ENCODE measurements around the gene GPSM1.

The GPSM1 gene

GRCh38 chr9:136378170-136379002 is 51.0 kb downstream of the GPSM1 start:
- no peak for DNase-seq

DNA sequence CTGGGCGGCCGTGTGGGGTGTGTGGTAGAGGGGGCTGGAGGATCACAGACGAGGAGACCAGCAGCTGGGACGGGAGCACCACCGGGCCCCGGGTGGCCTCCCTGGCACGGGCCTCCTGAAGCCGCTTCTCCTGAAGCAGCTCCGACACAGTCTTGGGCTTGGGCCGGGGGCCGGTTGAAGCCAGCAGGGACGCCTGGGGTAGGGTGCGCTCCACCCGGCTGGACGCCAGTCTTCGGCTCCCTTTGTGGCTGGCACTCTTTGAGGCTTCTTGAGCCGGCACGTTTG is 51.6 kb downstream of the GPSM1 start:
- no peak for DNase-seq

DNA sequence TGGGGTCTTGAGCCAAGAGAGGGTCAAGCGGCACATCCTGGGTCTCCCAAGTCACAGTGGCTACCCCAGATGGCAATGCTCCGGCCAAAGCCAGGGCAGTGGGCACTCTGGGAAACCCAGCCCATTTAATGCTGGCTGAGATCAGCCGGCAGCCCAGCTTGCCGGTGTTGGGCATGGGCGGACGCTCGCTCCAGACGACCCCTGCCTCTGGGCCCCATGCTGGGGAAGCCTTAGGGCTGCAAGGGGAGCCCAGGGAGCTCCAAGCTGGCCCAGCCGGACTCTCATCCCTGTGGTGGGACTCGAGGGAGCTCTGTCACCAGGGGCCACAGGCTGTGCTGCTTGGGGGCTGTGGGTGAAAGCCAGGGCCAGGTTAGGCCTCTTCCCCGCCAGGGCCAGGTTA is 52.1 kb downstream of the GPSM1 start:
- DNase-seq = no peak

DNA sequence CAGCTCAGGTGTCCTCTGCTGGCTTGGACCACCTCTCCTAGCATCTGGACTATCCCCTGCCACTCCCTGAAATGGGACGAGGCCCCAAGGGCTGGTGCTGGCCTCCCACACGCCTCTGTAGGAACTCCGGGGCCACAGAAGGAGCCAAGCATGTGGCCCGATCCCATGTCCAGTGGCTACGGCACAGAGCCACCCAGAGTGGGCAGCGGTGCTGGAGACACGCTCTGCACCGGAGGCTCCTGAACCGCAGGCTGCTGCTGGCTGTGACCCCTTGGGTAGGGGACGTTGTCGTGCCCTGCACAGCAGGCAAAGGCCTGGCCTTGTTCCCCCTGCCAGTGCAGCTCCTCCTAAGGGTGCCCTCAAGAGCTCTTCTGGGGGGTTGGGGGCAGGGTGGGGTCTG is 52.6 kb downstream of the GPSM1 start:
- no peak for DNase-seq

DNA sequence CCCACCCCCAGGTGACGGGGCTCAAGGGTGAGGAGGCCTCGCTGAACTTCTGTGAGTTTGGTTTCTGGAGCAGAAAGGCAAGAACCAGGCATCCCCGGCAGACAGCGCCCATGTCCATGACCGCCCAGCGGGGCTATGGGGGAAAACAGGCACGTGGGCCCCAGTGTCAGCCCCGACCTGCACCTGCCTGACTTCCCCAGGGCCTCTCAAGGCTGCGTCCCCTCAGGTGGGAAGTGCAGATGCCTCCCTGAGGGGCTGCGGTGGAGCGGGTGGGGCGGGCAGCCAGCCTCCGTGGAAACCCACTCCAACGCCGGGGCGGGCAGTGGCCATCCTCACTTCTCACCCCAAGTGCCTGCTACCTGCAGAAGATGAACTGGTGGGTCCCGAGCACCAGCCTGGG is 53.0 kb downstream of the GPSM1 start:
- no peak for DNase-seq

DNA sequence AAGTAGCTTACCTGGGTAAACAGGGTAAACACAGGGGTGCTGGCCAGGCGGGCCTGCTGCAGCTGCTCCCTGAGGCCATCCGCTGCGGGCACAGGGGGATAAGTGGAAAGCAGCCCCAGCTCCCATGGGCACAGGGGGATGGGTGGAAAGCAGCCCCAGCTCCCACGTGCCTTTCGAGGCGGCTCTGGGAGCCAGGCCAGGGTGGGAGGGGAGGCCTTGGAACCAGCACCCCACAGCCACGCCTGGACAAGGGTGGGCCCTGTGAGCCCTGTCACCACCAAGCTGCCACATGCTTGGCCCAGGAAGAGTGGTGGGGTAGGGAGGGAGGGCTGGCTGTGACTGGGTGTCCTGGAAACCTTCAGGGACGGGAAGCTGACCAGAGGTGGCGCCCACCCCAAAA is 54.0 kb downstream of the GPSM1 start:
- DNase-seq = no peak

DNA sequence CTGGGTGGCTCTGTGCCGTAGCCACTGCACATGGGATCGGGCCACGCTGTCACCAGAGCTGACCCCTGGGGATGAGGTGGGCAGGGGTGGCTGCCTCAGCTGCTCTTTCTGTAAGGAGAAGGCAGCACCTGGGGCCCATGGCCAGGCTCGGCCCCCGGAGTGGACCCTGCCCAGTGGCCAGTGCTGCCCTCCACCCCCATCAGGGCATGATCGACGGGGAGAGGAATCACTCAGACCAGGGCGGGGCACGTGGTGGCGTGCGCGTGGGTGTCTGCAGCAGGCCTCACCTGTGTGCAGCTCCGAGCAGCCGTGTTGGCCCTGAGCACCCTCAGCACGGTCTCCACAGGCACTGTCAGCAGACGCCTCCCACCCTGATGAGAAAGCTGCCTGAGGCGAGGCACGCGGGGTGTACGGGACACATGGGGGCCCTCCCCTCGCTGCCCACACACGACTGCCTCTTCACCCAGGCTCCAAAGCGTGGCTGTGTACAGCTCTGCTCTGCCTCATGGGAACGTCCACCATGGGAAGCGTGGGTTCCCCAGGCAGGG is 54.7 kb downstream of the GPSM1 start:
- no peak for DNase-seq

DNA sequence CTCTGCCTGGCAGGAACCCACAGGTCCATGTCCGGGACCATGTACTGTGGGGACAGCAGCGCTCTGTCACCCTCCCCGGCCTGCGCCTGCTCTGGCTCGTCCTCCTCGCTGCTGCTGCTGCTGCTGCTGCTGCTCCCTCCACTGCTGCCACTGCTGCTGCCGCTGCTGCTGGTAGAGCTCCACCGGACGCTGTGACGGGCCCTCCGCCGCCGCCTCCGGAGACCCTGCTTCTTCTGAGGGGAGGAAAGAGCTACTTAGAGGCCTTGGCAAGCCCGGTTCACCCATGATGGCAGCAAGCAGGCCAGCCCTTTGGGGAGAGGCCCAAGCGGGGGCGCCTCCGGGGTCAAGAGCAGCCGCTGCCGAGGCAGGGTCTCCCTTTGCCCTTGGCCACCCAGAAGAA is 56.1 kb downstream of the GPSM1 start:
- no peak for DNase-seq

GRCh38 chr9:136385015-136385414 is 57.7 kb downstream of the GPSM1 start:
- DNase-seq = peak in 2 of 5 donors; percentile 41 to 84

GRCh38 chr9:136386018-136386417 is 58.7 kb downstream of the GPSM1 start:
- peak in 1 of 5 donors; percentile 66 for DNase-seq

DNA sequence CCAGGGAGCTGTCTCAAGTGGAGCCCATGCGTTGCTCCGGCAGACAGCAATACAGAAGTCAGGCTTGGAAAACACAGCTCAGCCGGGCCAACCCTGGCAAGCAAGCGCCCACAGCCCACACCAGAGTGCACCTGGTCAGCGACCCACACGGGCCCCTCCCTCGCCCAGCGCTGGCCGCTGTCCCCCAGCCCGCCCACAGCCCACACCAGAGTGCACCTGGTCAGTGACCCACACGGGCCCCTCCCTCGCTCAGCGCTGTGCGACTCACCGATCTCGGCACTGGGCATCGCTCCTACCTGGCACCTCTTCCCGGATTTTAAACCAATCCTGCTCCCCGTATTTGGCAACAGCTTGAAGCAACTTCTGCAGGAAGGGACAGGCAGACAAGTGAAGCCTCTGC is 59.9 kb downstream of the GPSM1 start:
- no peak for DNase-seq

GRCh38 chr9:136389396-136389795 is 62.1 kb downstream of the GPSM1 start:
- no peak for DNase-seq

DNA sequence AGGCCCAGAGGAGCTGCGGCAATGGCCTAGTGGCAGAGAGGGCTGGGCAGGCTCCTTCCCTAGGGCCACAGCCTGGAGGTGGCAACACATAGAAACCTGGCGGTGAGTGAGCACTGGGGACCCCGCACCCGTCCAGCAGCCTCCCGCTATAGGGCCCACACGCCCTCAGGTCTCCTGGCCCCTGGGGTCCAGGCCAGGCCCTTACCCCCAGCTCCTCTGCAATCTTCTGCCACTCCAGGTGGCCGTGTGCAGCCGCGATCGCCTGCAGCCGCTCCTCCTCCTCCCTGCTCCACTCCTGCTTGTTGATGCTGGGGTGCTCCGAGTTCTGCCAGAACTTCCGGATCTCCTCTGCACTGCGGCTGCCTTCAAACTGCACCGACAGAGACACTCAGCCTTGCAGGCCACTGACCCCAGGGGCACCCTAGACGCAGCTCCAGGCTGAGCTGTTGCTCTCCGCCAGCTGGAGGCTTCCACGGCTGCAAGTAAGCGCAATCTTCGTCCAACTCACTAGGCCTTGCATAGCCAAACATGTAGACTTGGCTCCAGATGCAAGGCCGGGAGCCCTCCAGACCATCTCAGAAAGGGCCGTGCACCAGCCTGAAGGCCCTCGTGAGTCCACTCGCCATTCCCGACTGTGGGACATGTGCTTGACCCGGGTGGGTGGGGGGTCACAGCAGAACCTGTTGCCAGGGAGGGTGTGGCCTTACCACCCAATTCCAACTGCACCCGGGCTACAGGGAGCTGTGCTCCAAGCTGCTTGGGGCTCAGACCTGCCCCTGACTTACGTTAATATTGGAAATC is 64.6 kb downstream of the GPSM1 start:
- no peak for DNase-seq

DNA sequence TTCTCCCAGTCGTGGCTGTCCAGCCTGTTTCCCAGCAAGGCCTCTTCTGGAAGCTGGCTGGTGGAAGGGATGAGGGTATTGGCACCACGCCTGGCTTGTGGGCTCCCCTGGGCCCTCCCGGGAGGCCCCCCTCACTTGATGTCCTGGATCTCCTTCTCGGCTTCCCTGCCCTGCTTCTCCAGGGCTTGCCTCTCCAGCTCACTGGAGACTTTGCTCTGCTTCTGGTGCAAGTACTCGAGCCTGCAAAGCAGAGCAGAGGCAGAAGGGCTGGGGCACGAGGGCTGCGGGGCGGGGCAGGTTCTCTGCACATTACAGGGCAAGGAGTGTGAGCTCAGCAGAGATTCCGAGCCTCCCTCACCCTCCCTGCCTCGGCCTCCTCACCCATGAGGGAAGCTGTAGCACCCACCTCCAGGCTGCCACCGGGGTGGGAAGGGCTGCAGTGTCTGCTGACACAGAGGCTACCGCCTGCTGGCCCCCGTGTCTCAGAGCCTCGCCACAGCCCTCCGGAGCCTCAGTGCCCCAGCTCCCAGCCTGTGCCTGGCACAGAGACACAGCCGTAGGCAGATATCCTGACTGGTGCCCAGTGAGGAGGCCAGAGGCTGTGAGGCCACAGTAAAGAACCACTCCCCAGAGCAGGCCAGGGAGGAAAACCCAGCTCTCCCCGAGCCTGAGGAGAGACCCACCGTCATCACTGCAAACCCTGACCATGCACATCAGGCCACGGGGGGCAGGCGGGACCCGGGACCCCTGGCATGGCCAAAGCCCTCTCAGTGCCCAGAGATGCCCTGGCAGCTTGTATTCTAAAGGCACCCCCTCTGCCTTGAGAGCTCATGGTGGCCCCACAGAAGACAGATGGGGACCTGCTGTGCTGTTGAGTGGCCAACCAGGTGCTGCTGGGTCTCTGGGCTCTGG is 65.5 kb downstream of the GPSM1 start:
- no peak for DNase-seq

- no peak for DNase-seq
Measured at GRCh38 chr9:136393531-136393930, 66.2 kb downstream of the GPSM1 start.

DNA sequence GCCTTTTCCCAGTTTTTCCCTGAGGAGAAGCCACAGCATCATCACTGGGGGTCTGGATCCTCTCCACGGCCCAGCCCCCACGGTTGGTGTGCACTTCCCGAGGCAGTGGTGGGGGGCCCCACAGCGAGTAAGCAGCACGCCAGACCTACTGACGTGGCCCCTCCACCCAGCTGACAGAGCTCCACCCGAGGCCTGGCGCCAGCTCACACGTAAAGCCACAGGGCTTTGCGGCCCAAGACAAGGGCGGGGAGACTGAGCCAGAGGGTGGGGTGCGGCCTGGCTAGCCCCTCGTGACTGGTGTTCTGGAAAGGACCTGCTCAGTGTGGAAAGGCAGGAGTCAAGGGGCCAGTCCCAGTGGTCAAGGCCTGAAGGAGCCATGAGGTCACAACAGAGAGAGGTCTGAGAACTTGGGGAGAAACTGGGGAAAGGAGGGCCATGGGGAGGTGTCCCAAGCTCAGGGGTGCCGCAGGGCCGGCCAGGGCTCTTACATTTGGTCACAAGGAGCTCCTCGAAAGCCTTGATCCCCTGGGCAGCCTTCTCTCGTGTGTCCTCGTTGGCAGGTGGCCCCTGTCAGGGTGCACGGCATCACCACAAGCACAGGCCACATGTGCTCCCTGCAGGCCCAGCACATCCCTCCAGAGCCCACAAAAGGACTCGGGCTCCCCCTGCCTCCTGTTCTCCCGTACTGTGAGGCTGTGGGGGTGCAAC is 67.1 kb downstream of the GPSM1 start:
- no peak for DNase-seq

DNA sequence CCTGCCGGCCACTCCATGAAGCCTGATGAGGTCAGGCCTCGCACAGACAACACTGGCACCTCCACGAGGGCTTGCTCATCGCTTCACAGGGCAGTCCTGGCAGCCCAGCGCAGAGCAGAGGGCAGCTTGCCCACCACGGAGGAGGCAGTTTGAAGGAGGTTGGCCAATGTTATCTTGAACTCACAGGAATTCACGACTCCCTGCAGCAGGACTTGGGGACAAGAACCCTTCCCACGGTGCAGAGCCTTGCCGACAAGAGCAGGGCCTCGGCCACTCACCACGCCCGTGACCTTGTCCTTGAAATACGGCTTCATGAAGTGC is 67.6 kb downstream of the GPSM1 start:
- DNase-seq = no peak

- no peak for DNase-seq
Measured at GRCh38 chr9:136395345-136396218, 68.2 kb downstream of the GPSM1 start.

DNA sequence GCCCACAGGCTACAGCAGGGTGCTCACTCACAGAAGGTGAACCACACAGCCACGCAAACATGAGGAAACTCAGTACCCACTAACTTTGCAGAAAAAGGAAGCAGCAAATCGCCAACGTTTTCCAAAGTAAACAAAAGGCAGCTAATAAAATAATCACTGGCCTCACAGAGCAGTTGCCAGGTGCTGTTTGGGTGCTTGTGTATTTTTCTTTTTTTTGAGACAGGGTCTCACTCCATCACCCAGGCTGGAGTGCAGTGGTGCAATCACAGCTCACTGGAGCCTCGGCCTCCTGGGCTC is 68.8 kb downstream of the GPSM1 start:
- DNase-seq = no peak

DNA sequence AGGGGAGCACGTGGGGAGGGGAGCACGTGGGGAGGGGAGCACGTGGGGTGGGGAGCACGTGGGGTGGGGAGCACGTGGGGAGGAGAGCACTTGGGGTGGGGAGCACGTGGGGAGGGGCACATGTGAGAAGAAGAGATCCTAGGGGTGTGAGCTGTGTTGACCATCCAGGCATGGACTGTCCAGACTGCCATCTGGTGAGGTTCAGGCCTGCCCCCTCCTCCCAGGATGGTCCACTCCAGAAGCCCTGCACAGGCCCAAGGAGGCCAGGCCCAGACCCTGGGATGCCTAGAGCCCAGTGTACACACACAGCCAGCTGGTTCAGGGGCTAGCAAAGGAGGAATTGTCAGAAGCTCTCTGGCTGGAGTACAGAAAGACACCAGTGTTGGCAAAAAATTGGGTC is 70.3 kb downstream of the GPSM1 start:
- no peak for DNase-seq

DNA sequence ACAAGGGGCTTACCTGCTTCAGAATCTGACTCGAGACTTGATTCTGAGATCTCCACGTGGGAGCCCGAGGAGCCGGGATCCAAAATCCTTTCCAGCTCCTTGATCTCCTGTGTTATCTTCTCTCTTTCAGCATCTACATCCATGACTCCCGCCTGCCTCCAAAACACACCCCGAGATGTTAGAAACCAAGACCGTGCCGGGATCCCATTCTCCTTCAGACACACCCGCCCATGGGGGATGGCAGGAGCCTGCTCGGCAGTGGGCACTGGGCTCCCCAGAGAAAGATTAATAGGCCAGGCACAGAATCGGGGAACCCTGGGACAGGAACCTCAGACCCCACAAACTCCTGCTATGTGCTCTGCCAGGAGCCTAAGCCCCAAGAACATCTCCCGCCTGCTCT is 70.9 kb downstream of the GPSM1 start:
- DNase-seq = no peak
